IMR-90 (cell line): ENCODE data around the gene TACR2. TPM values are rescaled to one million over a fixed set of nuclear protein-coding genes. Genes with fewer than 3 reads are reported as not detected.

Experiments
- ATAC-seq: fragments of 200-7000 bp; cut with Tn5 transposase; 2 replicates; pipeline ENCODE4 v1.9.1; 2020; ENCODE audit warnings: low read depth, mild to moderate bottlenecking, moderate library complexity
- BruUV-seq: library from RNA; stranded (reverse); fragments of 400-500 nt; replicated peaks from 2 replicates; lab custom pipeline; 2021; lab: Mats Ljungman, UMichigan
- CTCF ChIA-PET: fragments of 300-600 bp; formaldehyde crosslinking; extraction: SDS; loops from one replicate; lab custom pipeline; 2021; ENCODE audit warnings: antibody characterized with exemption; lab: Yijun Ruan, JAX
- POLR2A ChIA-PET: fragments of 300-600 bp; sonication (Branson Sonifier 250); formaldehyde crosslinking; loops from one replicate; lab custom pipeline; 2022; ENCODE audit warnings: antibody characterized with exemption; ENCODE audit not compliant: unreplicated experiment; lab: Charles Lee
- DNase-seq: peaks from one replicate; pipeline ENCODE4 v3.0.0; 2013
- H2AFZ ChIP-seq: replicated peaks from 2 replicates; pipeline ENCODE3; 2013; ENCODE audit warnings: low read length, mild to moderate bottlenecking; ENCODE audit not compliant: poor library complexity
- H2AK5ac ChIP-seq: 2 replicates; pipeline ENCODE4 v1.6.1; 2013; ENCODE audit warnings: low read depth, low read length, inconsistent platforms
- H2AK9ac ChIP-seq: replicated peaks from 2 replicates; pipeline ENCODE3; 2013; ENCODE audit warnings: mild to moderate bottlenecking, low read depth, low read length, moderate library complexity; ENCODE audit not compliant: poor library complexity
- H2BK120ac ChIP-seq: 2 replicates; pipeline ENCODE4 v1.6.1; 2013; ENCODE audit warnings: low read depth, low read length, inconsistent platforms
- H2BK15ac ChIP-seq: 3 replicates; pipeline ENCODE4 v1.6.1; 2013; ENCODE audit warnings: low read depth, low read length, inconsistent platforms
- H2BK20ac ChIP-seq: 2 replicates; pipeline ENCODE4 v1.6.1; 2013; ENCODE audit warnings: low read depth, mild to moderate bottlenecking, inconsistent platforms, low read length, moderate library complexity
- H2BK5ac ChIP-seq: 2 replicates; pipeline ENCODE4 v1.6.1; 2013; ENCODE audit warnings: mild to moderate bottlenecking, low read depth, low read length, inconsistent platforms; ENCODE audit not compliant: poor library complexity, severe bottlenecking
- H3K14ac ChIP-seq: replicated peaks from 2 replicates; pipeline ENCODE4 v1.6.1; 2013; ENCODE audit warnings: low read depth, low read length, inconsistent platforms
- H3K18ac ChIP-seq: 2 replicates; pipeline ENCODE4 v1.6.1; 2013; ENCODE audit warnings: low read depth, low read length, control low read depth
- H3K23ac ChIP-seq: 2 replicates; pipeline ENCODE4 v1.6.1; 2013; ENCODE audit warnings: low read depth, low read length, inconsistent platforms
- H3K27ac ChIP-seq: 2 replicates; pipeline ENCODE4 v1.5.1; 2013; ENCODE audit warnings: mild to moderate bottlenecking, control low read depth, low read length; ENCODE audit not compliant: insufficient read depth
- H3K27me3 ChIP-seq: 2 replicates; pipeline ENCODE4 v1.6.1; 2013; ENCODE audit warnings: low read length; ENCODE audit not compliant: control insufficient read depth, insufficient read depth
- H3K36me3 ChIP-seq: 2 replicates; pipeline ENCODE4 v1.6.1; 2013; ENCODE audit warnings: low read length, mixed read lengths; ENCODE audit not compliant: control insufficient read depth, insufficient read depth
- H3K4ac ChIP-seq: 2 replicates; pipeline ENCODE4 v1.6.1; 2013; ENCODE audit warnings: low read depth, low read length, inconsistent platforms
- H3K4me1 ChIP-seq: 2 replicates; pipeline ENCODE4 v1.6.1; 2013; ENCODE audit warnings: low read length, mixed read lengths; ENCODE audit not compliant: control insufficient read depth, insufficient read depth
- H3K4me2 ChIP-seq: 2 replicates; pipeline ENCODE4 v1.6.1; 2013; ENCODE audit warnings: low read depth, mild to moderate bottlenecking, control low read depth, low read length, moderate library complexity
- H3K4me3 ChIP-seq: 2 replicates; pipeline ENCODE4 v1.5.1; 2013; ENCODE audit warnings: low read depth, mild to moderate bottlenecking, control low read depth, low read length, moderate library complexity; ENCODE audit not compliant: insufficient read depth
- H3K56ac ChIP-seq: 2 replicates; pipeline ENCODE4 v1.6.1; 2013; ENCODE audit warnings: low read length, inconsistent platforms; ENCODE audit not compliant: insufficient read depth; ENCODE audit errors: extremely low read depth
- H3K79me1 ChIP-seq, 2 experiments: 2 replicates each; pipeline ENCODE4 v1.6.1; 2013; ENCODE audit warnings: low read length in 2 of 2, inconsistent platforms in 1 of 2, low read depth in 1 of 2
- H3K9ac ChIP-seq: 2 replicates; pipeline ENCODE4 v1.6.1; 2013; ENCODE audit warnings: low read depth, low read length, control low read depth
- H3K9me1 ChIP-seq: 2 replicates; pipeline ENCODE4 v1.6.1; 2013; ENCODE audit warnings: low read length, inconsistent platforms; ENCODE audit not compliant: insufficient read depth
- H3K9me3 ChIP-seq: 2 replicates; pipeline ENCODE4 v1.6.1; 2013; ENCODE audit warnings: low read length; ENCODE audit not compliant: control insufficient read depth, insufficient read depth
- H4K20me1 ChIP-seq: 2 replicates; pipeline ENCODE4 v1.6.1; 2013; ENCODE audit warnings: low read length, inconsistent platforms; ENCODE audit not compliant: insufficient read depth
- H4K5ac ChIP-seq: 2 replicates; pipeline ENCODE4 v1.6.1; 2013; ENCODE audit warnings: mild to moderate bottlenecking, low read depth, low read length, control low read depth
- H4K8ac ChIP-seq, 2 experiments: 2 replicates each; pipeline ENCODE4 v1.6.1; 2013; ENCODE audit warnings: low read depth in 2 of 2, low read length in 2 of 2, control low read depth in 1 of 2, inconsistent platforms in 1 of 2
- H4K91ac ChIP-seq: 2 replicates; pipeline ENCODE4 v1.6.1; 2013; ENCODE audit warnings: low read depth, low read length, inconsistent platforms; ENCODE audit not compliant: insufficient read depth
- BHLHE40 ChIP-seq: fragments of 150-350 bp; IDR thresholded peaks from 2 replicates; pipeline ENCODE4 v1.6.1; 2016; ENCODE audit warnings: mild to moderate bottlenecking, low read depth, low read length
- CEBPB ChIP-seq: IDR thresholded peaks from 2 replicates; pipeline ENCODE4 v1.6.1; 2012; ENCODE audit warnings: low read depth, low read length, improper control_type of control experiment
- CHD1 ChIP-seq: IDR thresholded peaks from 2 replicates; pipeline ENCODE4 v1.6.1; 2012; ENCODE audit warnings: low read depth, low read length, improper control_type of control experiment
- FOS ChIP-seq: fragments of 150-350 bp; IDR thresholded peaks from 2 replicates; pipeline ENCODE4 v1.6.1; 2016; ENCODE audit warnings: low read depth, low read length
- MAFK ChIP-seq: IDR thresholded peaks from 2 replicates; pipeline ENCODE4 v1.6.1; 2012; ENCODE audit warnings: low read depth, low read length, improper control_type of control experiment
- MAZ ChIP-seq: IDR thresholded peaks from 2 replicates; pipeline ENCODE4 v1.6.1; 2012; ENCODE audit warnings: low read depth, mild to moderate bottlenecking, low read length, improper control_type of control experiment, moderate library complexity, borderline replicate concordance
- MXI1 ChIP-seq: IDR thresholded peaks from 2 replicates; pipeline ENCODE4 v1.6.1; 2012; ENCODE audit warnings: low read depth, mild to moderate bottlenecking, low read length, moderate library complexity, borderline replicate concordance
- NFE2L2 ChIP-seq: fragments of 150-350 bp; IDR thresholded peaks from 2 replicates; pipeline ENCODE4 v1.6.1; 2016; ENCODE audit warnings: low read depth, mild to moderate bottlenecking, low read length
- POLR2A ChIP-seq: IDR thresholded peaks from 2 replicates; pipeline ENCODE4 v1.6.1; 2012; ENCODE audit warnings: mild to moderate bottlenecking, low read depth, low read length
- RAD21 ChIP-seq: IDR thresholded peaks from 2 replicates; pipeline ENCODE4 v1.6.1; 2012; ENCODE audit warnings: low read length, improper control_type of control experiment
- RCOR1 ChIP-seq: IDR thresholded peaks from 2 replicates; pipeline ENCODE4 v1.6.1; 2012; ENCODE audit warnings: mild to moderate bottlenecking, low read length, improper control_type of control experiment; ENCODE audit not compliant: insufficient replicate concordance
- RFX5 ChIP-seq: IDR thresholded peaks from 2 replicates; pipeline ENCODE4 v1.8.0; 2012; ENCODE audit warnings: low read depth, mild to moderate bottlenecking, low read length, moderate library complexity
- SMC3 ChIP-seq: fragments of 150-350 bp; IDR thresholded peaks from 2 replicates; pipeline ENCODE4 v1.6.1; 2016; ENCODE audit warnings: low read depth, mild to moderate bottlenecking, antibody characterized with exemption, low read length, moderate library complexity
- WGBS, 2 experiments: methylation state at CpG; one replicate each; pipeline versions ENCODE4 v1.1.5 to v1.1.7; 2013; ENCODE audit warnings: missing lambda C conversion rate in 2 of 2; ENCODE audit not compliant: insufficient read length in 1 of 2; ENCODE audit errors: extremely low coverage in 2 of 2; 5-methylcytosine and 5-hydroxymethylcytosine counted together
- dilution Hi-C: fragments of 300-500 bp; cut with HindIII; formaldehyde crosslinking; loops from one replicate; pipeline ENCODE4 v1.14.3; 2018; ENCODE audit warnings: low sequenced_read_pairs; ENCODE audit not compliant: unreplicated experiment
- in situ Hi-C: fragments of 300-500 bp; cut with MboI; formaldehyde crosslinking; loops from 3 replicates; pipeline ENCODE4 v1.14.3; 2019; ENCODE audit warnings: low sequenced_read_pairs, inconsistent platforms, mixed read lengths
- intact Hi-C: fragments of 100-400 bp; cut with micrococcal nuclease; formaldehyde crosslinking; loops from 2 replicates; pipeline ENCODE4 v1.10.0; 2022
- polyA plus RNA-seq, 3 experiments: library from polyadenylated mRNA; depleted of rRNA; stranded (reverse); fragments of >200 nt; gene quantifications; 2 replicates each; pipeline ENCODE4 v1.2.3, GENCODE V29; 2012; ENCODE audit warnings: low replicate concordance in 1 of 3
- total RNA-seq: library from RNA; depleted of rRNA; stranded (reverse); fragments of >200 nt; gene quantifications from 2 replicates; pipeline ENCODE4 v1.2.3, GENCODE V29; 2012
- TF ChIP-seq, protein P1 (sequence below): fragments of 150-350 bp; IDR thresholded peaks from 2 replicates; pipeline ENCODE4 v1.6.1; 2017; ENCODE audit warnings: mild to moderate bottlenecking, antibody characterized with exemption, low read length, low read depth
- TF ChIP-seq, protein P2 (sequence below): conservative IDR thresholded peaks from 2 replicates; pipeline ENCODE4 v1.5.1; 2012; ENCODE audit warnings: mild to moderate bottlenecking, low read depth, low read length, improper control_type of control experiment
- TF ChIP-seq, protein P3 (sequence below): fragments of 150-350 bp; IDR thresholded peaks from 2 replicates; pipeline ENCODE4 v1.6.1; 2016; ENCODE audit warnings: low read depth, mild to moderate bottlenecking, low read length, moderate library complexity, borderline replicate concordance

Gene TACR2
- total and polyA plus RNA-seq, 2 of the 4 experiments (the other 2 are of a cell fraction): not detected

DNA sequence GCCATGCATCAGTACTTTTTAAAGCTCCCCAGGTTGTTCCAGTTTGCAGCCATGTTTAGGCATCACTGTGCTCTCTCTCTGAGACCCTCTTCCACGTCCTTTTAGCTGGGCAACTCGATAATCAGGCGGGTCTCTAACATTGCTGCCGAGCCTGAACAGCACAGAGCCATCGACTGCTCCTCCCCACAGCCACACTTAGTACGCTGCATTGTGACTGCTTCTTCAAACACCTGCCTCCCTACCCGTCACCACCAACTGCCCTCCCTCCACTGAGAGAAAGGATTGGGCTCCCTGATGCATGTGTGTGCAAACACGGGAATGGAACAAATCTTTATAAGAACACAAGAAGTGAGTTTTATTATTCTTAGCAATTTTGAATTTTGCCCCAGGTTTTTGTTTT lies 11.4 kb upstream of the TACR2 start:
- Histone ChIP-seq H2AK5ac (no peak overlapping the region), H2AFZ (peak overlapping the region; percentile 49), H4K20me1 (0 out of 2 replicates have a peak, but pooled peaks cover 4% of the 10 kb centered on the region), H3K9ac (no peak overlapping the region), H3K79me1 (no peaks in the 10 kb centered on the region), H3K36me3 (no peaks in the 10 kb centered on the region), H3K23ac (no peak overlapping the region), H3K4me2 (no peak overlapping the region), H3K27me3 (peaks cover 27% of the 10 kb centered on the region), H3K4me3 (no peak overlapping the region), H3K56ac (no peak overlapping the region), H3K9me3 (no peaks in the 10 kb centered on the region), H2AK9ac (no peak overlapping the region), H3K9me1 (no peaks in the 10 kb centered on the region), H3K4ac (no peak overlapping the region), H3K27ac (no peak overlapping the region), H4K8ac (no peak overlapping the region), H2BK15ac (no peak overlapping the region), H2BK20ac (no peak overlapping the region), H3K14ac (no peak overlapping the region), H3K18ac (no peak overlapping the region), H4K5ac (no peak overlapping the region), H3K4me1 (no peaks in the 10 kb centered on the region), H2BK120ac (no peak overlapping the region), H4K91ac (no peak overlapping the region), H2BK5ac (no peak overlapping the region)
- intact Hi-C loops (loop anchor here (5.0 kb wide), 1 partner anchor 209 kb away; no protein-coding TSS in a partner anchor), dilution Hi-C loops (no loop called here), in situ Hi-C loops (loop anchor here (5.0 to 10.0 kb wide), 2 partner anchors 74 to 207 kb away; partner anchors contain the start of gene FAM241B)
- no TSS peak for BruUV-seq
- ATAC-seq (no peak), DNase-seq (no peak)
- POLR2A ChIA-PET: no interaction called here
- TF ChIP-seq MAFK (no peak), NFE2L2 (no peak), FOS (no peak), BHLHE40 (no peak), RAD21 (no peak), MAZ (no peak), RFX5 (no peak), CHD1 (no peak), SMC3 (no peak), RCOR1 (no peak), MXI1 (no peak), POLR2A (no peak), CEBPB (no peak)
- TF ChIP-seq, protein P1, sequence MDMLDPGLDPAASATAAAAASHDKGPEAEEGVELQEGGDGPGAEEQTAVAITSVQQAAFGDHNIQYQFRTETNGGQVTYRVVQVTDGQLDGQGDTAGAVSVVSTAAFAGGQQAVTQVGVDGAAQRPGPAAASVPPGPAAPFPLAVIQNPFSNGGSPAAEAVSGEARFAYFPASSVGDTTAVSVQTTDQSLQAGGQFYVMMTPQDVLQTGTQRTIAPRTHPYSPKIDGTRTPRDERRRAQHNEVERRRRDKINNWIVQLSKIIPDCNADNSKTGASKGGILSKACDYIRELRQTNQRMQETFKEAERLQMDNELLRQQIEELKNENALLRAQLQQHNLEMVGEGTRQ: no peak
- TF ChIP-seq, protein P2, sequence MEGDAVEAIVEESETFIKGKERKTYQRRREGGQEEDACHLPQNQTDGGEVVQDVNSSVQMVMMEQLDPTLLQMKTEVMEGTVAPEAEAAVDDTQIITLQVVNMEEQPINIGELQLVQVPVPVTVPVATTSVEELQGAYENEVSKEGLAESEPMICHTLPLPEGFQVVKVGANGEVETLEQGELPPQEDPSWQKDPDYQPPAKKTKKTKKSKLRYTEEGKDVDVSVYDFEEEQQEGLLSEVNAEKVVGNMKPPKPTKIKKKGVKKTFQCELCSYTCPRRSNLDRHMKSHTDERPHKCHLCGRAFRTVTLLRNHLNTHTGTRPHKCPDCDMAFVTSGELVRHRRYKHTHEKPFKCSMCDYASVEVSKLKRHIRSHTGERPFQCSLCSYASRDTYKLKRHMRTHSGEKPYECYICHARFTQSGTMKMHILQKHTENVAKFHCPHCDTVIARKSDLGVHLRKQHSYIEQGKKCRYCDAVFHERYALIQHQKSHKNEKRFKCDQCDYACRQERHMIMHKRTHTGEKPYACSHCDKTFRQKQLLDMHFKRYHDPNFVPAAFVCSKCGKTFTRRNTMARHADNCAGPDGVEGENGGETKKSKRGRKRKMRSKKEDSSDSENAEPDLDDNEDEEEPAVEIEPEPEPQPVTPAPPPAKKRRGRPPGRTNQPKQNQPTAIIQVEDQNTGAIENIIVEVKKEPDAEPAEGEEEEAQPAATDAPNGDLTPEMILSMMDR: no peak
- TF ChIP-seq, protein P3, sequence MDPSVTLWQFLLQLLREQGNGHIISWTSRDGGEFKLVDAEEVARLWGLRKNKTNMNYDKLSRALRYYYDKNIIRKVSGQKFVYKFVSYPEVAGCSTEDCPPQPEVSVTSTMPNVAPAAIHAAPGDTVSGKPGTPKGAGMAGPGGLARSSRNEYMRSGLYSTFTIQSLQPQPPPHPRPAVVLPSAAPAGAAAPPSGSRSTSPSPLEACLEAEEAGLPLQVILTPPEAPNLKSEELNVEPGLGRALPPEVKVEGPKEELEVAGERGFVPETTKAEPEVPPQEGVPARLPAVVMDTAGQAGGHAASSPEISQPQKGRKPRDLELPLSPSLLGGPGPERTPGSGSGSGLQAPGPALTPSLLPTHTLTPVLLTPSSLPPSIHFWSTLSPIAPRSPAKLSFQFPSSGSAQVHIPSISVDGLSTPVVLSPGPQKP: no peak
- CTCF ChIA-PET: interaction anchor here (0.7 to 1.3 kb wide), 2 partner anchors 21 to 23 kb away, joined by 4 to 6 read pairs; no protein-coding TSS in a partner anchor
- 80% methylated on average over 1 of the region's 8 CpGs; no CpG with 5 or more reads in 1 of the 2 experiments for WGBS, 2 experiments
